Measurements from ENCODE around the gene DAPK1.

GRCh38 chr9:87547671-87548081, 50.0 kb downstream of the DAPK1 start:
- no peak for TF ChIP-seq POLR2A (IDR thresholded peaks at IDR 0.05)
- no peak for TF ChIP-seq CTCF (IDR thresholded peaks at IDR 0.05)
